D721Med (cell line): ENCODE measurements around the gene MACF1.
"Not testable (repeated sequence)": the region's sequence is repeated elsewhere in the genome, so short reads cannot be mapped to it uniquely, and the experiment has no call there.

Source experiments
- DNase-seq: peaks from one replicate; pipeline ENCODE4 v3.0.0; 2011; ENCODE audit warnings: low spot score; ENCODE audit not compliant: insufficient read length
- FAIRE-seq: peaks from 2 replicates; lab custom pipeline; 2011; peaks lifted over from hg19 to GRCh38; lab: Jason Lieb, UNC
- TF ChIP-seq, protein P1 (sequence below): IDR thresholded peaks from 2 replicates; pipeline ENCODE4 v1.5.1; 2012; ENCODE audit warnings: mild to moderate bottlenecking, control low read depth; ENCODE audit not compliant: insufficient read depth; ENCODE audit errors: missing control alignments

The MACF1 gene

DNA sequence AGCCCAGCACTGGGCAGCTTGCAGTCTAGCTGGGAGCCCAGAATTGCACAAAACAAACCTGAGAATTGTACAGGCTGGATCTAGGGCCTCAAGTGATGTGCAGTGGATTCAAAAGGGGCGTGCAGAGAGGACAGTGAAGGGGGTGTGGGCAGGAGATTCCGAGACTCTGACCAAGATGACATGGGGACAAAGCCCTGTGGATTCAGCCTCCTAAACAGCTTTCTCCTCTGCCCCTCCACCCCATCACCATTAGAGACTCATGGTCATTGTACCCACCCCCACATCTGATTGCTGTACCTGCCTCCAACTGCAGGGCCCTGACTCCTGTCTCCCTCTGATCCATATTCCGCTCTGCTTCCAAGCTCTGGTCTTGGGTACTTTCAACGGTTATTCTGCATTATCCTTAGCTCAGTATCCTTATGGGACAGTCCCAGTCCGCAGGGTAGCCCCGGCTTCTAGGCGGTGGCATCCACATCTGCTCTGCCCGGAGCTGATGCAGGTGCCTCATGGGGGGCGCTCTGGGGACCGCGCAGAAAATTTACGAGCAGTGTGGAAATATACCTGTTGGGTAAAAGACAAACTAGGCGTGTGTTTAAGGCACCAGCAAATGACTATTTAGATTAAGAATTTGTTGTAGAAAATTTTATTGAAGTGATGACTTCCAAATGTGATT, 285.2 kb downstream of the MACF1 start:
- DNase-seq = no peak
- no peak for FAIRE-seq
- TF ChIP-seq, protein P1, sequence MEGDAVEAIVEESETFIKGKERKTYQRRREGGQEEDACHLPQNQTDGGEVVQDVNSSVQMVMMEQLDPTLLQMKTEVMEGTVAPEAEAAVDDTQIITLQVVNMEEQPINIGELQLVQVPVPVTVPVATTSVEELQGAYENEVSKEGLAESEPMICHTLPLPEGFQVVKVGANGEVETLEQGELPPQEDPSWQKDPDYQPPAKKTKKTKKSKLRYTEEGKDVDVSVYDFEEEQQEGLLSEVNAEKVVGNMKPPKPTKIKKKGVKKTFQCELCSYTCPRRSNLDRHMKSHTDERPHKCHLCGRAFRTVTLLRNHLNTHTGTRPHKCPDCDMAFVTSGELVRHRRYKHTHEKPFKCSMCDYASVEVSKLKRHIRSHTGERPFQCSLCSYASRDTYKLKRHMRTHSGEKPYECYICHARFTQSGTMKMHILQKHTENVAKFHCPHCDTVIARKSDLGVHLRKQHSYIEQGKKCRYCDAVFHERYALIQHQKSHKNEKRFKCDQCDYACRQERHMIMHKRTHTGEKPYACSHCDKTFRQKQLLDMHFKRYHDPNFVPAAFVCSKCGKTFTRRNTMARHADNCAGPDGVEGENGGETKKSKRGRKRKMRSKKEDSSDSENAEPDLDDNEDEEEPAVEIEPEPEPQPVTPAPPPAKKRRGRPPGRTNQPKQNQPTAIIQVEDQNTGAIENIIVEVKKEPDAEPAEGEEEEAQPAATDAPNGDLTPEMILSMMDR = no peak

DNA sequence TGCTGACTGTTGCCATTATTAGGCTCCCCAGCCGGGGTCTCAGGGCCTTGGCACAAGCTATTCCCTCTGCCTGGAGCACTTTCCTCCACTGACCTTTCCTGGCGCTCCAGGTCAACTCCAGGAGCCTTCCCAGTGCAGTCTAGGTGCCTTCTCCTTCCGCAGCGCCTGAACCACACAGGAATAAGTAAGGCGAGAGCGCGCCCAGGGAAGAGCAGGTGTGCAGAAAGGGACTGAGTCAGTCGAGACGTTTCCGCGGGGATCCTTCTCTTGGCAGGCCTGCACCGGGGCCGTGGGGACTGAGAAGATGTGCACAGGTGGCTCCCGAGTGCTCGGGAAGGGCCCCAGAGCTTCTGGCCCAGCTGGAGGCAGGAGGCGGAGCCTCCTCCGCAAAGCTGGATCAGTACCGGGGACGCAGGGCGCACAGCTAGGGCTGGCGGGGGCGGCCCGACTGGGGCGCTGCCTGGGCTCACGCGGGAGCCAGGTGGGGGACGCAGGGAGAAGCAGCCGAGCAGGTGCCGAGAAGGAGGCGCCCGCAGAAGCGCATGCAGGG, 286.2 kb downstream of the MACF1 start:
- TF ChIP-seq, protein P1 = no peak
- no peak for DNase-seq

DNA sequence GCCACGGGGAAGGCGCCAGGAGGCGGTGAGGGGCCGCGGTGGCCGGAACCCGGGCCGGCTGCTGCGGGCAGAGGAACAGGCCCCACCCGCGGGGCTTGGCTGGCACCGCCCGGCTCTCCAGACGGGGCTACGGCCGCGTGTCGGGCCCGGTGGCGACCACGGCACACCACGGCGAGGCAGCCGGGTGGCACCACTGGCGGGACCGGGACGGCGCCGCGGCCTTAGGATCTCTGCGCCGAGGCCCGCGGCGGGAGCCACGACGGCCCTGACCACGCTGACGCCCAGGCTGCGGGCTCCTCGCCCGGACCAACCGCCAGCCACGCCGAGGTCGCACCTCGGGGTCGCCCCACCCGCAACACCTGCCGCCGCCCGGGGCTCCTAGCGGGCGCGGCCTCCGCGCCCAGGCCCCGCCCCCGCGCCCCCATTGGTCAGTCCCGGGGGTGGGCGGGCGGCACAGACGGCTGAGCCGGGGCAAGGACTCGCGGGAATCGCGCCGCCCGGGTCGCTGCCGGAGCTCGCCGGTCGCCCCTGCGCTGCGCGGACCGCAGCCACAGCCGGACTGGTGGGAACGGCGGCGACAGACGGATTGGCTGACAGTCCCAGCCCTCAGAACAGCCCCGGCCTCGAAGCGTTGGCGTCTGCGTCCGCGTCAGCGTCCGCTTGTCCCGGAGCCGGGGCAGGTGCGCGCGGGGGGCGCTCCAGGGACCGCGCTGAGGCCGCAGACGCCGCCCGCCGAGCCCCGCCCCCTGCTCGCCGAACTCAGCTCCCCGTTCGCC, 286.8 kb downstream of the MACF1 start, which contains the start of gene BMP8A:
Gene BMP8A, plus strand, starts transcription at position 491 of the 776 bp plus-strand sequence. CDS start 356 bp downstream, outside the sequence.
- FAIRE-seq = no peak
- TF ChIP-seq, protein P1 = no peak
- DNase-seq = peak; percentile 95

More for the DNA sequence above, 286.2 kb downstream of the MACF1 start:
- no peak for FAIRE-seq

- not testable (repeated sequence) for FAIRE-seq, DNase-seq
Observed at GRCh38 chr1:39492118-39493042, 287.9 kb downstream of the MACF1 start.

- DNase-seq, FAIRE-seq: not testable (repeated sequence)
Observed at GRCh38 chr1:39493043-39493810, 288.7 kb downstream of the MACF1 start.

- DNase-seq = no peak
- no peak for FAIRE-seq
- TF ChIP-seq, protein P1 = no peak
Observed at GRCh38 chr1:39494671-39495410, 290.3 kb downstream of the MACF1 start.

DNA sequence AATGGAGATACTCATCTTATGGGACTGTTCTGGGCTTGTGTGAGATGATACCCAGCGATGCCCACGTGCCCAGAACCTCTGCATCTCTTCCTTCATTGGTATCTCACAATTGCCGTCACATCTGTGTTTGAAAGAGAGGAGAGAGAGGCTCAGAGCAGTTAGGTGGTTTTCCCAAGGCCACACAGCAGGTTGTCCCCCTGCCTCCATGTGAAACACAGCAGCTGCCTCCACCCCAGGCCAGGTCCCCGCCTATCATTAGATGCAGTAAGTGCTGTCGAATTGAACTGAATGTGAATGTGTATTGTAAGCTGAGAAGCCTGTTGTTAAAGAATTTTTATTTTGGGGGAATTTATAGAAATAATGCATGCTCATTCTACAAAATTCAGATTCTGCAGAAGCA, 292.0 kb downstream of the MACF1 start:
- FAIRE-seq, DNase-seq: not testable (repeated sequence)
